Measurements from ENCODE around the gene GSC2. TPM values are rescaled to one million over a fixed set of nuclear protein-coding genes. Genes with fewer than 3 reads are reported as not detected.

GSC2 gene
- total RNA-seq, result under 1 TPM in 3 of 8 experiments, not detected in 5; 0.11 to 0.54 (median 0.45) TPM

- 0% methylated on average over 9 of the region's 59 CpGs; no CpG with 5 or more reads in 9 of the 10 experiments for WGBS, 10 experiments
- peak within 1 kb of the TSS; percentile 8 to 39 (median 20) for H3K4me3 ChIP-seq
- peaks cover 0 to 7% of the 10 kb centered on the region in 2 donors for H3K4me1 ChIP-seq (replicated peaks in 1 of 2)
- no peak within 1 kb of the TSS for H3K27ac ChIP-seq
- in situ Hi-C loops (cut with MboI; ENCODE audit: low pct_unique_long_range_greater_than_20kb in 2 of 9, low sequenced_read_pairs in 9 of 9, unreplicated experiment in 9 of 9), result no loop called here
- ATAC-seq (replicated peaks in 6 of 8), result no peak
Observed at GRCh38 chr22:19149991-19150390, at the start of gene GSC2. GSC2 (minus strand) TSS chr22:19150292; CDS start chr22:19150283, 9 bp downstream.

GRCh38 chr22:19199479-19199878 lies 49.4 kb upstream of the GSC2 start:
- Histone ChIP-seq H3K4me1 (replicated peaks in 1 of 2) (peaks cover 0 to 8% of the 10 kb centered on the region in 2 donors), H3K4me3 (no peak overlapping the region), H3K27ac (no peak overlapping the region)
- peak in 2 of 8 experiments; percentile 17 to 45 for ATAC-seq (replicated peaks in 6 of 8)
- 56 to 100% (median 94%) methylated on average over 1 to 7 of the region's 8 CpGs; no CpG with 5 or more reads in 2 of the 10 experiments for WGBS, 10 experiments
- in situ Hi-C loops (cut with MboI; ENCODE audit: low pct_unique_long_range_greater_than_20kb in 2 of 9, low sequenced_read_pairs in 9 of 9, unreplicated experiment in 9 of 9), result loop anchor here in 2 of 9 experiments (25.0 kb wide), 2 partner anchors 238 to 438 kb away; partner anchors contain the start of genes C22orf39 (in 1 of the 2), HIRA (in 1 of the 2) and MRPL40 (in 1 of the 2)

- Histone ChIP-seq H3K4me1 (replicated peaks in 1 of 2) (peaks cover 0 to 8% of the 10 kb centered on the region in 2 donors), H3K27ac (no peak overlapping the region), H3K4me3 (no peak overlapping the region)
- in situ Hi-C loops (cut with MboI; ENCODE audit: low pct_unique_long_range_greater_than_20kb in 2 of 9, low sequenced_read_pairs in 9 of 9, unreplicated experiment in 9 of 9), result loop anchor here in 2 of 9 experiments (25.0 kb wide), 2 partner anchors 239 to 439 kb away; partner anchors contain the start of genes C22orf39 (in 1 of the 2), HIRA (in 1 of the 2) and MRPL40 (in 1 of the 2)
- WGBS, 10 experiments, result 83 to 100% (median 91%) methylated on average over 1 to 8 of the region's 10 CpGs; no CpG with 5 or more reads in 1 of the 10 experiments
- no peak for ATAC-seq (replicated peaks in 6 of 8)
Observed at GRCh38 chr22:19197997-19198865, 48.1 kb upstream of the GSC2 start.

DNA sequence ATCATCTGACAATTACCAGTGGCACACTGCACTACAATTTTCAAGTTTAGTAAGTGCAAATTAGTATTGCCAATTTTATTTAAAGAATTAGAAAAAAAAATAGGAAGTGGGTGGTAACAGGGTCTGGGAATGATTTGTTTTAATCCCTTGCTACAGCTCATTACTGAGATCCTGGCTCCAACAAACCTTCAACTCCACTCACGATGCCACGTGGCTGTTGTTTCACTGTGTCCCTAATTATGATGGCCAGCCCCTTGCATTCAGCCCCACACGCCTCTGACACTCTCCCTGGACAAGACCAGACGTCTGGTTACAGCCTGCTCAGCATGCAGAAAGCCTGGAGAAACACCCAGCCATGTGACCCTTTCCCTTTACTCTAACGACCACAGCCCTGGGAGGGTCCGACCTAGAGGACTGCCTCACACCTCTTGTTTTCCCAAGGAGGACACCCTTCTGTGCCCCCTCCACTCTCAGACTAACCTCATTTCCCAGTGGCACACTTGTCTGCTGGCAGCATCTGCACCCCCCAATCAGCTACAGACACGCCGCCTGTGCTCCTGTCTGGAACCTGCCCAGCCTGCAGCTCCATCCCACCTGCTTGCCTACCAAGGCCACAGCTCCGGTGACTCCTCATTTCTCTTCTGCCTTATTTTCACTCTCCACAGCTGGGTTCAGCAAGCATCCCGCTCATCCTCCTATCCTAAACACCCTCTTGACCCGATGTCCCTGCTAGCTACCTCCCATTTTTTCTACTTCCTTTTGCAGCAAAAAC lies 46.9 kb upstream of the GSC2 start:
- WGBS, 10 experiments, result 50 to 100% (median 79%) methylated on average over 1 to 7 of the region's 11 CpGs; no CpG with 5 or more reads in 3 of the 10 experiments
- H3K4me3 ChIP-seq, result no peak overlapping the region
- in situ Hi-C loops (cut with MboI; ENCODE audit: low pct_unique_long_range_greater_than_20kb in 2 of 9, low sequenced_read_pairs in 9 of 9, unreplicated experiment in 9 of 9), result loop anchor here in 2 of 9 experiments (25.0 kb wide), 2 partner anchors 240 to 440 kb away; partner anchors contain the start of genes C22orf39 (in 1 of the 2), HIRA (in 1 of the 2) and MRPL40 (in 1 of the 2)
- H3K27ac ChIP-seq, result peak overlapping the region in 1 of 2 donors; percentile 64
- peaks cover 0 to 8% of the 10 kb centered on the region in 2 donors for H3K4me1 ChIP-seq (replicated peaks in 1 of 2)
- ATAC-seq (replicated peaks in 6 of 8), result peak in 6 of 8 experiments; percentile 42 to 95 (median 80)

GRCh38 chr22:19195796-19196731 lies 46.0 kb upstream of the GSC2 start:
- ATAC-seq (replicated peaks in 6 of 8), result no peak
- H3K4me1 ChIP-seq (replicated peaks in 1 of 2), result peaks cover 0 to 8% of the 10 kb centered on the region in 2 donors
- in situ Hi-C loops (cut with MboI; ENCODE audit: low pct_unique_long_range_greater_than_20kb in 2 of 9, low sequenced_read_pairs in 9 of 9, unreplicated experiment in 9 of 9), result loop anchor here in 2 of 9 experiments (25.0 kb wide), 2 partner anchors 241 to 441 kb away; partner anchors contain the start of genes C22orf39 (in 1 of the 2), HIRA (in 1 of the 2) and MRPL40 (in 1 of the 2)
- no peak overlapping the region for H3K4me3 ChIP-seq
- peak overlapping the region in 1 of 2 donors; percentile 10 for H3K27ac ChIP-seq
- 52 to 100% (median 83%) methylated on average over 1 to 7 of the region's 23 CpGs; no CpG with 5 or more reads in 3 of the 10 experiments for WGBS, 10 experiments

- H3K4me1 ChIP-seq (replicated peaks in 1 of 2), result peaks cover 0 to 8% of the 10 kb centered on the region in 2 donors
- H3K4me3 ChIP-seq, result no peak overlapping the region
- 82 to 100% (median 91%) methylated on average over 2 to 9 of the region's 16 CpGs; no CpG with 5 or more reads in 4 of the 10 experiments for WGBS, 10 experiments
- no peak overlapping the region for H3K27ac ChIP-seq
- in situ Hi-C loops (cut with MboI; ENCODE audit: low pct_unique_long_range_greater_than_20kb in 2 of 9, low sequenced_read_pairs in 9 of 9, unreplicated experiment in 9 of 9), result loop anchor here in 2 of 9 experiments (25.0 kb wide), 2 partner anchors 242 to 442 kb away; partner anchors contain the start of genes C22orf39 (in 1 of the 2), HIRA (in 1 of the 2) and MRPL40 (in 1 of the 2)
- ATAC-seq (replicated peaks in 6 of 8), result no peak
Observed at GRCh38 chr22:19194766-19195536, 44.9 kb upstream of the GSC2 start.

DNA sequence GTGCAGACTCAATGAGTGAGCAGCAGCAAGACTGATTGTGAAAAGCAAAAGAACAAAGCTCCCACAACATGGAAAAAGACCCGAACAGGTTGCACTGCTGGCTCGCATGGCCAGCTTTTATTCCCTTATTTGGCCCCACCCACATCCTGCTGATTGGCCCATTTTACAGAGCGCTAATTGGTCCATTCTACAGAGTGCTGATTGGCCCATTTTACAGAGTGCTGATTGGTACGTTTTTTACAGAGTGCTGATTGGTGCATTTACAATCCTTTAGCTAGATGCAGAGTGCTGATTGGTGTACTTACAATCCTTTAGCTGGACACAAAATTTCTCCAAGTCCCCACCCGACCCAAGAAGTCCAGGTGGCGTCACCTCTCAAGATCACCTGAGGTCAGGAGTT lies 43.8 kb upstream of the GSC2 start:
- in situ Hi-C loops (cut with MboI; ENCODE audit: low pct_unique_long_range_greater_than_20kb in 2 of 9, low sequenced_read_pairs in 9 of 9, unreplicated experiment in 9 of 9), result loop anchor here in 2 of 9 experiments (25.0 kb wide), 2 partner anchors 243 to 443 kb away; partner anchors contain the start of genes C22orf39 (in 1 of the 2), HIRA (in 1 of the 2) and MRPL40 (in 1 of the 2)
- Histone ChIP-seq H3K4me3 (no peak overlapping the region), H3K4me1 (replicated peaks in 1 of 2) (peaks cover 0 to 8% of the 10 kb centered on the region in 2 donors), H3K27ac (no peak overlapping the region)
- no peak for ATAC-seq (replicated peaks in 6 of 8)
- WGBS, 10 experiments, result 80 to 100% (median 94%) methylated on average over 1 to 6 of the region's 6 CpGs; no CpG with 5 or more reads in 3 of the 10 experiments

- Histone ChIP-seq H3K27ac (no peak overlapping the region), H3K4me1 (replicated peaks in 1 of 2) (no peaks in the 10 kb centered on the region), H3K4me3 (no peak overlapping the region)
- no peak for ATAC-seq (replicated peaks in 6 of 8)
- 20 to 100% (median 70%) methylated on average over 1 to 4 of the region's 6 CpGs; no CpG with 5 or more reads in 2 of the 10 experiments for WGBS, 10 experiments
- in situ Hi-C loops (cut with MboI; ENCODE audit: low pct_unique_long_range_greater_than_20kb in 2 of 9, low sequenced_read_pairs in 9 of 9, unreplicated experiment in 9 of 9), result loop anchor here in 3 of 9 experiments (10.0 to 25.0 kb wide), 3 partner anchors 147 to 449 kb away; partner anchors contain the start of genes C22orf39 (in 1 of the 3), HIRA (in 1 of the 3) and MRPL40 (in 1 of the 3)
Observed at GRCh38 chr22:19187716-19188563, 37.8 kb upstream of the GSC2 start.

- ATAC-seq (replicated peaks in 6 of 8), result peak in 3 of 8 experiments; percentile 9 to 13 (median 11)
- Histone ChIP-seq H3K4me3 (no peak overlapping the region), H3K27ac (no peak overlapping the region), H3K4me1 (replicated peaks in 1 of 2) (peaks cover 4 to 5% of the 10 kb centered on the region in 2 donors)
- in situ Hi-C loops (cut with MboI; ENCODE audit: low pct_unique_long_range_greater_than_20kb in 2 of 9, low sequenced_read_pairs in 9 of 9, unreplicated experiment in 9 of 9), result loop anchor here in 3 of 9 experiments (10.0 to 25.0 kb wide), 3 partner anchors 150 to 453 kb away; partner anchors contain the start of genes C22orf39 (in 1 of the 3), HIRA (in 1 of the 3) and MRPL40 (in 1 of the 3)
- 78 to 100% (median 91%) methylated on average over 1 to 7 of the region's 20 CpGs; no CpG with 5 or more reads in 4 of the 10 experiments for WGBS, 10 experiments
Observed at GRCh38 chr22:19184276-19184997, 34.3 kb upstream of the GSC2 start.
